Smooth muscle cell (in vitro differentiated cells): ENCODE measurements around the gene PANK1. TPM values are rescaled to one million over a fixed set of nuclear protein-coding genes. Genes with fewer than 3 reads are reported as not detected.

Source experiments
- DNase-seq: peaks from one replicate; lab custom pipeline; 2025; ENCODE audit not compliant: unreplicated experiment; lab: John Stamatoyannopoulos, UW
- H2AFZ ChIP-seq: fragments of 200-600 bp; sonication (generic); 2 replicates; pipeline ENCODE4 v1.6.0; 2016; ENCODE audit warnings: antibody characterized with exemption, low read depth, mild to moderate bottlenecking
- H3F3A ChIP-seq: fragments of 200-600 bp; sonication (generic); 2 replicates; pipeline ENCODE4 v1.6.0; 2017; ENCODE audit warnings: antibody characterized with exemption, low read depth
- H3K27ac ChIP-seq: fragments of 200-600 bp; sonication (generic); 2 replicates; pipeline ENCODE4 v1.5.1; 2016; ENCODE audit warnings: low read depth, mild to moderate bottlenecking
- H3K27me3 ChIP-seq: fragments of 200-600 bp; sonication (generic); 2 replicates; pipeline ENCODE4 v1.6.1; 2016; ENCODE audit warnings: low read depth, mild to moderate bottlenecking
- H3K36me3 ChIP-seq: fragments of 200-600 bp; sonication (generic); 2 replicates; pipeline ENCODE4 v1.5.1; 2016; ENCODE audit warnings: low read depth
- H3K4me1 ChIP-seq: fragments of 200-600 bp; sonication (generic); 2 replicates; pipeline ENCODE4 v1.5.1; 2016; ENCODE audit warnings: low read depth
- H3K4me2 ChIP-seq: fragments of 200-600 bp; sonication (generic); 2 replicates; pipeline ENCODE4 v1.6.0; 2016; ENCODE audit warnings: mild to moderate bottlenecking
- H3K4me3 ChIP-seq: fragments of 200-600 bp; sonication (generic); 2 replicates; pipeline ENCODE4 v1.5.1; 2016; ENCODE audit warnings: mild to moderate bottlenecking
- H3K79me2 ChIP-seq: fragments of 200-600 bp; sonication (generic); 2 replicates; pipeline ENCODE4 v1.6.0; 2016; ENCODE audit warnings: low read depth, mild to moderate bottlenecking
- H3K9ac ChIP-seq: fragments of 200-600 bp; sonication (generic); 2 replicates; pipeline ENCODE4 v1.6.0; 2016; ENCODE audit warnings: low read depth
- H3K9me3 ChIP-seq: fragments of 200-600 bp; sonication (generic); replicated peaks from 2 replicates; pipeline ENCODE4 v1.5.1; 2016; ENCODE audit warnings: low read depth
- H4K20me1 ChIP-seq: fragments of 200-600 bp; sonication (generic); 2 replicates; pipeline ENCODE4 v1.6.0; 2016; ENCODE audit warnings: low read depth
- WGBS: methylation state at CpG from one replicate; pipeline ENCODE4 v1.1.7; 2016; ENCODE audit warnings: low lambda C conversion rate; 5-methylcytosine and 5-hydroxymethylcytosine counted together
- polyA plus RNA-seq: library from polyadenylated mRNA; unstranded; fragments of >200 nt; fragmentation: Nextera tagmentation; extraction: Ambion mirVana; gene quantifications from 2 replicates; pipeline ENCODE4 v1.2.1, GENCODE V29; 2016
- total RNA-seq: library from RNA; depleted of rRNA; stranded (reverse); fragments of >200 nt; gene quantifications from 2 replicates; pipeline ENCODE4 v1.2.3, GENCODE V29; 2014
- TF ChIP-seq, protein P1 (sequence below): fragments of 200-600 bp; sonication (generic); IDR thresholded peaks from 2 replicates; pipeline ENCODE4 v1.5.1; 2017; ENCODE audit warnings: borderline replicate concordance, mild to moderate bottlenecking, antibody characterized with exemption; ENCODE audit not compliant: insufficient read depth, poor library complexity, severe bottlenecking

PANK1 gene
- total and polyA plus RNA-seq, 2 experiments from 2014 or later, result 8.6 to 14.1 TPM

DNA sequence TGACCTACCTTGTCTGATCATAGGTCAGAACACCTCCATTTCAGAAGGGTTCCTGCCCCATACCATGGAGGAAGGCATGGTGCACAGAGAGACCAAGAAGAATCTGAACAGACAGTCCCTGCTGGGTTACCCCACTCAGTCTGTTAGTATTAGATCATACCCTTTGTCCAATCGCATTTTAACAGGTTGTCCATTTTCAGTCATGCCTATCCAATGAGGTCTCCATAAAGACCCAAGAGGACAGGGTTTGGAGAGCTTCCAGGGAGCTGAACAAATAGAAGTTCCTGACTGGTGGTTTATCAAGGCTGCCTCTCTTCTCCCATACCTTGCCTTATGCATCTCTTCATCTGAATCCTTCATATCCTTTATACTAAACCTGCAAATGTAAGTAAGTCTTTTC is 88.4 kb downstream of the PANK1 start:
- Histone ChIP-seq H3K4me2 (no peak overlapping the region), H4K20me1 (no peaks in the 10 kb centered on the region), H3K9ac (no peak overlapping the region), H3K4me3 (no peak overlapping the region), H3K4me1 (no peaks in the 10 kb centered on the region), H3K27me3 (no peaks in the 10 kb centered on the region), H3K27ac (no peak overlapping the region), H3F3A (peaks cover 3% of the 10 kb centered on the region), H2AFZ (no peak overlapping the region), H3K79me2 (no peaks in the 10 kb centered on the region), H3K9me3 (no peaks in the 10 kb centered on the region), H3K36me3 (no peaks in the 10 kb centered on the region)
- DNase-seq, result no peak
- TF ChIP-seq, protein P1, sequence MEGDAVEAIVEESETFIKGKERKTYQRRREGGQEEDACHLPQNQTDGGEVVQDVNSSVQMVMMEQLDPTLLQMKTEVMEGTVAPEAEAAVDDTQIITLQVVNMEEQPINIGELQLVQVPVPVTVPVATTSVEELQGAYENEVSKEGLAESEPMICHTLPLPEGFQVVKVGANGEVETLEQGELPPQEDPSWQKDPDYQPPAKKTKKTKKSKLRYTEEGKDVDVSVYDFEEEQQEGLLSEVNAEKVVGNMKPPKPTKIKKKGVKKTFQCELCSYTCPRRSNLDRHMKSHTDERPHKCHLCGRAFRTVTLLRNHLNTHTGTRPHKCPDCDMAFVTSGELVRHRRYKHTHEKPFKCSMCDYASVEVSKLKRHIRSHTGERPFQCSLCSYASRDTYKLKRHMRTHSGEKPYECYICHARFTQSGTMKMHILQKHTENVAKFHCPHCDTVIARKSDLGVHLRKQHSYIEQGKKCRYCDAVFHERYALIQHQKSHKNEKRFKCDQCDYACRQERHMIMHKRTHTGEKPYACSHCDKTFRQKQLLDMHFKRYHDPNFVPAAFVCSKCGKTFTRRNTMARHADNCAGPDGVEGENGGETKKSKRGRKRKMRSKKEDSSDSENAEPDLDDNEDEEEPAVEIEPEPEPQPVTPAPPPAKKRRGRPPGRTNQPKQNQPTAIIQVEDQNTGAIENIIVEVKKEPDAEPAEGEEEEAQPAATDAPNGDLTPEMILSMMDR, result no peak
- 94% methylated on average over 1 of the region's 1 CpG for WGBS

GRCh38 chr10:89555688-89556445 is 89.2 kb downstream of the PANK1 start:
- DNase-seq, result no peak

GRCh38 chr10:89554433-89554832 is 90.6 kb downstream of the PANK1 start:
- Histone ChIP-seq H3K27ac (no peak overlapping the region), H3K4me3 (no peak overlapping the region), H3K36me3 (no peaks in the 10 kb centered on the region), H3K79me2 (no peaks in the 10 kb centered on the region), H3K9ac (no peak overlapping the region), H3K27me3 (no peaks in the 10 kb centered on the region), H3K4me1 (no peaks in the 10 kb centered on the region), H3K4me2 (no peak overlapping the region), H3K9me3 (no peaks in the 10 kb centered on the region), H4K20me1 (no peaks in the 10 kb centered on the region), H2AFZ (no peak overlapping the region), H3F3A (peaks cover 3% of the 10 kb centered on the region)
- WGBS, result 95% methylated on average over 1 of the region's 1 CpG
- no peak for DNase-seq
- TF ChIP-seq, protein P1, result no peak

More at GRCh38 chr10:89555688-89556445, 89.2 kb downstream of the PANK1 start:
- no peaks in the 10 kb centered on the region for H3K9me3 ChIP-seq
- WGBS, result 84% methylated on average over 7 of the region's 7 CpGs
- H3K4me2 ChIP-seq, result no peak overlapping the region
- no peaks in the 10 kb centered on the region for H3K79me2 ChIP-seq
- no peak overlapping the region for H3K9ac ChIP-seq
- peaks cover 3% of the 10 kb centered on the region for H3F3A ChIP-seq
- no peaks in the 10 kb centered on the region for H3K27me3 ChIP-seq
- no peak overlapping the region for H3K4me3 ChIP-seq
- H4K20me1 ChIP-seq, result no peaks in the 10 kb centered on the region
- no peak overlapping the region for H2AFZ ChIP-seq
- H3K27ac ChIP-seq, result no peak overlapping the region
- H3K36me3 ChIP-seq, result no peaks in the 10 kb centered on the region
- no peaks in the 10 kb centered on the region for H3K4me1 ChIP-seq
- TF ChIP-seq, protein P1, result no peak
